Hepatocyte (in vitro differentiated cells): ENCODE measurements around the gene PHKB.

ENCODE experiments used
- EZH2 ChIP-seq: fragments of 200-600 bp; sonication (generic); IDR thresholded peaks from 2 replicates; pipeline ENCODE4 v1.6.1; 2016; ENCODE audit warnings: antibody characterized with exemption, mild to moderate bottlenecking, borderline replicate concordance
- EZH2phosphoT487 ChIP-seq: fragments of 200-600 bp; sonication (generic); IDR thresholded peaks from one replicate; pipeline ENCODE4 v1.6.1; 2018; ENCODE audit warnings: antibody characterized with exemption, mild to moderate bottlenecking, low read depth, moderate library complexity; ENCODE audit not compliant: unreplicated experiment, severe bottlenecking
- TF ChIP-seq, protein P1 (sequence below): fragments of 200-600 bp; sonication (generic); IDR thresholded peaks from 2 replicates; pipeline ENCODE4 v1.5.1; 2016; ENCODE audit warnings: antibody characterized with exemption, mild to moderate bottlenecking; ENCODE audit not compliant: poor library complexity

- TF ChIP-seq EZH2phosphoT487, result no peak
- TF ChIP-seq, protein P1, sequence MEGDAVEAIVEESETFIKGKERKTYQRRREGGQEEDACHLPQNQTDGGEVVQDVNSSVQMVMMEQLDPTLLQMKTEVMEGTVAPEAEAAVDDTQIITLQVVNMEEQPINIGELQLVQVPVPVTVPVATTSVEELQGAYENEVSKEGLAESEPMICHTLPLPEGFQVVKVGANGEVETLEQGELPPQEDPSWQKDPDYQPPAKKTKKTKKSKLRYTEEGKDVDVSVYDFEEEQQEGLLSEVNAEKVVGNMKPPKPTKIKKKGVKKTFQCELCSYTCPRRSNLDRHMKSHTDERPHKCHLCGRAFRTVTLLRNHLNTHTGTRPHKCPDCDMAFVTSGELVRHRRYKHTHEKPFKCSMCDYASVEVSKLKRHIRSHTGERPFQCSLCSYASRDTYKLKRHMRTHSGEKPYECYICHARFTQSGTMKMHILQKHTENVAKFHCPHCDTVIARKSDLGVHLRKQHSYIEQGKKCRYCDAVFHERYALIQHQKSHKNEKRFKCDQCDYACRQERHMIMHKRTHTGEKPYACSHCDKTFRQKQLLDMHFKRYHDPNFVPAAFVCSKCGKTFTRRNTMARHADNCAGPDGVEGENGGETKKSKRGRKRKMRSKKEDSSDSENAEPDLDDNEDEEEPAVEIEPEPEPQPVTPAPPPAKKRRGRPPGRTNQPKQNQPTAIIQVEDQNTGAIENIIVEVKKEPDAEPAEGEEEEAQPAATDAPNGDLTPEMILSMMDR, result no peak
- no peak for TF ChIP-seq EZH2
These were observed 267.1 kb downstream of the PHKB start for GRCh38 chr16:47728205-47728604.
